Left cardiac atrium (tissue), 4 donors: Measurements from ENCODE around the gene CHPF2. TPM values are rescaled to one million over a fixed set of nuclear protein-coding genes. Genes with fewer than 3 reads are reported as not detected.

Experiments used
- ATAC-seq, 2 donors: fragments of 200-7000 bp; cut with Tn5 transposase; one replicate each; pipeline ENCODE4 v1.9.1; 2020; ENCODE audit warnings: mild to moderate bottlenecking in 2 of 2, moderate library complexity in 2 of 2
- DNase-seq: peaks from one replicate; pipeline ENCODE4 v3.0.0-alpha.2; 2020
- intact Hi-C, 2 donors: fragments of 100-400 bp; cut with DNase I; formaldehyde crosslinking; loops; one replicate each; pipeline versions ENCODE4 v1.14.1 to v1.15.1; 2022 to 2023
- long read RNA-seq: library from polyadenylated mRNA; unstranded; transcript quantifications from one replicate; pipeline ENCODE4 v2.0.0, GENCODE V29; 2021
- total RNA-seq, 2 donors: library from RNA; stranded (reverse); fragmentation: NEBNext Ultra II Directional; extraction: Animal tissue kit (Norgen Biotek cat#: 25700); gene quantifications; one replicate each; pipeline ENCODE4 v1.2.1, GENCODE V29; 2021
- donor health status: DM: no; HTN: yes; CAD: no.
- donor health status: DM: no; HTN: yes; CAD: no; lungs with severe emphysema.
- donor health status: DM: yes; HTN: yes; CAD: no.
- donor health status: Dilated cardiomyopathy.

CHPF2 gene
- total RNA-seq, result 10 to 100 TPM; 15.0 to 34.5 TPM
- long read RNA-seq, transcript CHPF2-201 (4 exons, 3,978 nt), result major isoform, 16 of 23 reads
- long read RNA-seq, partial matches to known transcripts, result 4 of 23 reads
- long read RNA-seq, other reads (novel, unspliced or antisense), result 2 of 23 reads

- ATAC-seq, result peak; percentile 96
- peak; percentile 94 for DNase-seq
- intact Hi-C loops, result no loop called here
Measured at GRCh38 chr7:151232091-151232916, at the start of gene CHPF2. TSS of gene CHPF2 (plus strand) at chr7:151232483. CDS start at chr7:151234012, 1,529 bp downstream.

- intact Hi-C loops, result no loop called here
- DNase-seq (no peak), ATAC-seq (peak; percentile 12 to 31)
Measured at GRCh38 chr7:151185762-151186639, 46.3 kb upstream of the CHPF2 start.

GRCh38 chr7:151186640-151187408 lies 45.5 kb upstream of the CHPF2 start, which contains the start of gene ASB10:
TSS of gene ASB10 (minus strand) at chr7:151187250. CDS start at chr7:151187130, 120 bp downstream.
- intact Hi-C loops, result no loop called here
- no peak for DNase-seq
- ATAC-seq, result peak; percentile 66 to 74

- intact Hi-C loops, result no loop called here
- DNase-seq (no peak), ATAC-seq (peak; percentile 79 to 81)
Measured at GRCh38 chr7:151187409-151188251, 44.7 kb upstream of the CHPF2 start.

GRCh38 chr7:151188252-151188542 lies 44.1 kb upstream of the CHPF2 start:
- no peak for DNase-seq
- peak in 1 of 2 donors; percentile 2 for ATAC-seq
- intact Hi-C loops, result no loop called here

GRCh38 chr7:151189038-151189437 lies 43.2 kb upstream of the CHPF2 start:
- no peak for DNase-seq
- intact Hi-C loops, result no loop called here
- no peak for ATAC-seq

- intact Hi-C loops, result no loop called here
- ATAC-seq, result no peak
- no peak for DNase-seq
Measured at GRCh38 chr7:151191544-151191943, 40.7 kb upstream of the CHPF2 start.

- intact Hi-C loops, result no loop called here
- DNase-seq (no peak), ATAC-seq (no peak)
Measured at GRCh38 chr7:151192002-151192539, 40.2 kb upstream of the CHPF2 start.

- intact Hi-C loops, result no loop called here
- ATAC-seq, result no peak
- DNase-seq, result no peak
Measured at GRCh38 chr7:151193203-151193978, 38.9 kb upstream of the CHPF2 start.

- intact Hi-C loops, result no loop called here
Measured at GRCh38 chr7:151194188-151194587, 38.1 kb upstream of the CHPF2 start.

GRCh38 chr7:151195616-151196450 lies 36.5 kb upstream of the CHPF2 start:
- ATAC-seq (no peak), DNase-seq (no peak)
- intact Hi-C loops, result no loop called here

More at GRCh38 chr7:151194188-151194587, 38.1 kb upstream of the CHPF2 start:
- ATAC-seq (no peak), DNase-seq (no peak)

GRCh38 chr7:151197932-151198331 lies 34.4 kb upstream of the CHPF2 start:
- no peak for DNase-seq
- intact Hi-C loops, result no loop called here
- no peak for ATAC-seq

GRCh38 chr7:151198945-151199848 lies 33.1 kb upstream of the CHPF2 start:
- ATAC-seq, result peak in 1 of 2 donors; percentile 63
- no peak for DNase-seq
- intact Hi-C loops, result no loop called here

- intact Hi-C loops, result no loop called here
- DNase-seq (no peak), ATAC-seq (no peak)
Measured at GRCh38 chr7:151201344-151201743, 30.9 kb upstream of the CHPF2 start.

- intact Hi-C loops, result no loop called here
- DNase-seq, result no peak
- no peak for ATAC-seq
Measured at GRCh38 chr7:151201751-151202150, 30.5 kb upstream of the CHPF2 start.
